ENCODE measurements around the gene KCNK13.

DNA sequence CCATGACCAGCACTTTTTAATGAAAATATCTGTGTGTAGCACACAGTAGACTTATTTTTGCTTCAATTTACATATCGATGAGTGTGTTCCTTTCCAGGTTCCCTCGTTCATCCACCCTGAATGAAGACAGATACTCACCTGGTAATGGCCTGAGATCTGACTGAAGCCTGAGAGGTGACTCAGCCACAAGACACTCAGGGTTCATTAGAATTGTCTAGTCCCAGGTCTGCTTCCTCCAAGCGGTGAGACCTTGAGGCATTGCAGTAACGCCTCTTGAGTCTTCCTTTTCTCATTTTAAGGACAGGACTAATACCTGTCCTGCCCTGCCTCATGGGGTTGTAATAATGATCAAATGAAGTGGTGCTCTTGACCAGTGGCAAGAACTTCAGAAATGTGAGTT lies 11.5 kb upstream of the KCNK13 start:
- TF ChIP-seq POLR2A (IDR thresholded peaks at IDR 0.05; ENCODE audit: low read depth, low read length) (no peak), RFX5 (IDR thresholded peaks at IDR 0.05; ENCODE audit: low read depth, low read length) (no peak), RCOR1 (IDR thresholded peaks at IDR 0.05; ENCODE audit: insufficient replicate concordance, low read length) (no peak), RAD21 (IDR thresholded peaks at IDR 0.05; ENCODE audit: low read length) (no peak), CEBPB (IDR thresholded peaks at IDR 0.05; ENCODE audit: low read depth, low read length) (no peak), BHLHE40 (IDR thresholded peaks at IDR 0.05; ENCODE audit: low read depth, low read length) (no peak), CHD1 (IDR thresholded peaks at IDR 0.05; ENCODE audit: low read depth, low read length) (no peak), MXI1 (IDR thresholded peaks at IDR 0.05; ENCODE audit: borderline replicate concordance, low read depth, low read length) (no peak), MAFK (IDR thresholded peaks at IDR 0.05; ENCODE audit: low read depth, low read length) (no peak), SMC3 (IDR thresholded peaks at IDR 0.05; ENCODE audit: low read depth, low read length) (no peak), FOS (IDR thresholded peaks at IDR 0.05; ENCODE audit: low read depth, low read length) (no peak)
- TF ChIP-seq, protein P1, sequence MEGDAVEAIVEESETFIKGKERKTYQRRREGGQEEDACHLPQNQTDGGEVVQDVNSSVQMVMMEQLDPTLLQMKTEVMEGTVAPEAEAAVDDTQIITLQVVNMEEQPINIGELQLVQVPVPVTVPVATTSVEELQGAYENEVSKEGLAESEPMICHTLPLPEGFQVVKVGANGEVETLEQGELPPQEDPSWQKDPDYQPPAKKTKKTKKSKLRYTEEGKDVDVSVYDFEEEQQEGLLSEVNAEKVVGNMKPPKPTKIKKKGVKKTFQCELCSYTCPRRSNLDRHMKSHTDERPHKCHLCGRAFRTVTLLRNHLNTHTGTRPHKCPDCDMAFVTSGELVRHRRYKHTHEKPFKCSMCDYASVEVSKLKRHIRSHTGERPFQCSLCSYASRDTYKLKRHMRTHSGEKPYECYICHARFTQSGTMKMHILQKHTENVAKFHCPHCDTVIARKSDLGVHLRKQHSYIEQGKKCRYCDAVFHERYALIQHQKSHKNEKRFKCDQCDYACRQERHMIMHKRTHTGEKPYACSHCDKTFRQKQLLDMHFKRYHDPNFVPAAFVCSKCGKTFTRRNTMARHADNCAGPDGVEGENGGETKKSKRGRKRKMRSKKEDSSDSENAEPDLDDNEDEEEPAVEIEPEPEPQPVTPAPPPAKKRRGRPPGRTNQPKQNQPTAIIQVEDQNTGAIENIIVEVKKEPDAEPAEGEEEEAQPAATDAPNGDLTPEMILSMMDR (conservative IDR thresholded peaks at IDR 0.05; ENCODE audit: low read depth, low read length): no peak
- TF ChIP-seq, protein P2, sequence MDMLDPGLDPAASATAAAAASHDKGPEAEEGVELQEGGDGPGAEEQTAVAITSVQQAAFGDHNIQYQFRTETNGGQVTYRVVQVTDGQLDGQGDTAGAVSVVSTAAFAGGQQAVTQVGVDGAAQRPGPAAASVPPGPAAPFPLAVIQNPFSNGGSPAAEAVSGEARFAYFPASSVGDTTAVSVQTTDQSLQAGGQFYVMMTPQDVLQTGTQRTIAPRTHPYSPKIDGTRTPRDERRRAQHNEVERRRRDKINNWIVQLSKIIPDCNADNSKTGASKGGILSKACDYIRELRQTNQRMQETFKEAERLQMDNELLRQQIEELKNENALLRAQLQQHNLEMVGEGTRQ (IDR thresholded peaks at IDR 0.05; ENCODE audit: low read depth, low read length): no peak
